ENCODE results near the gene ATP6V0A4.

ATP6V0A4 gene

GRCh38 chr7:138802706-138803105 is 4.7 kb upstream of the ATP6V0A4 start:
- Histone ChIP-seq H3K27me3 (ENCODE audit: insufficient read depth, low read length) (no peaks in the 10 kb centered on the region), H2AFZ (ENCODE audit: low read length) (no peak overlapping the region), H3K4me3 (ENCODE audit: low read depth, low read length, poor library complexity, severe bottlenecking) (no peak overlapping the region), H3K9me2 (ENCODE audit: low read depth, low read length) (no peaks in the 10 kb centered on the region), H3K9ac (ENCODE audit: low read length) (no peak overlapping the region), H4K20me1 (ENCODE audit: insufficient read depth, low read length) (no peaks in the 10 kb centered on the region), H3K4me2 (ENCODE audit: low read length) (no peak overlapping the region), H3K9me3 (ENCODE audit: low read length) (no peaks in the 10 kb centered on the region), H3F3A (ENCODE audit: insufficient read depth, low read length) (no peaks in the 10 kb centered on the region), H3K27ac (ENCODE audit: low read depth, low read length, poor library complexity, severe bottlenecking) (no peak overlapping the region), H3K4me1 (ENCODE audit: insufficient read depth, low read length, severe bottlenecking) (no peaks in the 10 kb centered on the region), H3K79me2 (ENCODE audit: insufficient read depth, low read length) (no peaks in the 10 kb centered on the region), H3K36me3 (ENCODE audit: insufficient read depth, low read length) (no peaks in the 10 kb centered on the region)
- no peak for TF ChIP-seq CTCF (IDR thresholded peaks at IDR 0.05; ENCODE audit: low read length)
- TF ChIP-seq EZH2 (IDR thresholded peaks at IDR 0.05; ENCODE audit: borderline replicate concordance, low read length) = no peak

- Histone ChIP-seq H3K27me3 (ENCODE audit: insufficient read depth, low read length) (no peaks in the 10 kb centered on the region), H3K79me2 (ENCODE audit: insufficient read depth, low read length) (no peaks in the 10 kb centered on the region), H3K9ac (ENCODE audit: low read length) (no peak overlapping the region), H3K4me1 (ENCODE audit: insufficient read depth, low read length, severe bottlenecking) (no peaks in the 10 kb centered on the region), H3K27ac (ENCODE audit: low read depth, low read length, poor library complexity, severe bottlenecking) (no peak overlapping the region), H3F3A (ENCODE audit: insufficient read depth, low read length) (no peaks in the 10 kb centered on the region), H2AFZ (ENCODE audit: low read length) (no peak overlapping the region), H3K4me2 (ENCODE audit: low read length) (no peak overlapping the region), H3K9me2 (ENCODE audit: low read depth, low read length) (no peaks in the 10 kb centered on the region), H4K20me1 (ENCODE audit: insufficient read depth, low read length) (no peaks in the 10 kb centered on the region), H3K36me3 (ENCODE audit: insufficient read depth, low read length) (no peaks in the 10 kb centered on the region), H3K9me3 (ENCODE audit: low read length) (no peaks in the 10 kb centered on the region), H3K4me3 (ENCODE audit: low read depth, low read length, poor library complexity, severe bottlenecking) (no peak overlapping the region)
- no peak for TF ChIP-seq EZH2 (IDR thresholded peaks at IDR 0.05; ENCODE audit: borderline replicate concordance, low read length)
- no peak for TF ChIP-seq CTCF (IDR thresholded peaks at IDR 0.05; ENCODE audit: low read length)
Observed at GRCh38 chr7:138801256-138801655, 3.3 kb upstream of the ATP6V0A4 start.

GRCh38 chr7:138799336-138800000 is 1.5 kb upstream of the ATP6V0A4 start:
- TF ChIP-seq EZH2 (IDR thresholded peaks at IDR 0.05; ENCODE audit: borderline replicate concordance, low read length) = no peak
- TF ChIP-seq CTCF (IDR thresholded peaks at IDR 0.05; ENCODE audit: low read length) = no peak
- Histone ChIP-seq H4K20me1 (ENCODE audit: insufficient read depth, low read length) (no peaks in the 10 kb centered on the region), H3K9ac (ENCODE audit: low read length) (no peak overlapping the region), H2AFZ (ENCODE audit: low read length) (no peak overlapping the region), H3K4me2 (ENCODE audit: low read length) (no peak overlapping the region), H3K9me2 (ENCODE audit: low read depth, low read length) (no peaks in the 10 kb centered on the region), H3K4me1 (ENCODE audit: insufficient read depth, low read length, severe bottlenecking) (no peaks in the 10 kb centered on the region), H3K27ac (ENCODE audit: low read depth, low read length, poor library complexity, severe bottlenecking) (no peak overlapping the region), H3F3A (ENCODE audit: insufficient read depth, low read length) (no peaks in the 10 kb centered on the region), H3K36me3 (ENCODE audit: insufficient read depth, low read length) (no peaks in the 10 kb centered on the region), H3K27me3 (ENCODE audit: insufficient read depth, low read length) (0 out of 2 replicates have a peak, but pooled peaks cover 3% of the 10 kb centered on the region), H3K4me3 (ENCODE audit: low read depth, low read length, poor library complexity, severe bottlenecking) (no peak overlapping the region), H3K9me3 (ENCODE audit: low read length) (no peaks in the 10 kb centered on the region), H3K79me2 (ENCODE audit: insufficient read depth, low read length) (no peaks in the 10 kb centered on the region)
